Loucy (cell line): ENCODE data around the gene SLC10A7.

ENCODE experiments used
- H2AFZ ChIP-seq: fragments of 200-600 bp; sonication (generic); 2 replicates; pipeline ENCODE4 v1.6.0; 2016; ENCODE audit warnings: antibody characterized with exemption, mild to moderate bottlenecking, low read length, moderate library complexity
- H3F3A ChIP-seq: fragments of 200-600 bp; 2 replicates; pipeline ENCODE4 v1.6.0; 2016; ENCODE audit warnings: antibody characterized with exemption, low read depth, mild to moderate bottlenecking
- H3K27me3 ChIP-seq: fragments of 200-600 bp; sonication (generic); 2 replicates; pipeline ENCODE4 v1.6.1; 2014; ENCODE audit warnings: low read length, mild to moderate bottlenecking; ENCODE audit not compliant: insufficient read depth, poor library complexity, severe bottlenecking
- H3K36me3 ChIP-seq: fragments of 200-600 bp; sonication (generic); 2 replicates; pipeline ENCODE4 v1.6.1; 2016; ENCODE audit warnings: low read length; ENCODE audit not compliant: insufficient read depth
- H3K4me1 ChIP-seq: fragments of 200-600 bp; sonication (generic); 2 replicates; pipeline ENCODE4 v1.5.1; 2014; ENCODE audit warnings: low read length, mild to moderate bottlenecking; ENCODE audit not compliant: insufficient read depth, poor library complexity, severe bottlenecking
- H3K4me2 ChIP-seq: fragments of 200-600 bp; sonication (generic); 2 replicates; pipeline ENCODE4 v1.6.0; 2014; ENCODE audit warnings: antibody characterized with exemption, low read length, low read depth, mild to moderate bottlenecking; ENCODE audit not compliant: poor library complexity, severe bottlenecking
- H3K4me3 ChIP-seq: fragments of 200-600 bp; sonication (generic); 2 replicates; pipeline ENCODE4 v1.5.1; 2014; ENCODE audit warnings: low read length, mild to moderate bottlenecking, mixed read lengths; ENCODE audit not compliant: poor library complexity, severe bottlenecking
- H3K79me2 ChIP-seq: fragments of 200-600 bp; sonication (generic); 2 replicates; pipeline ENCODE4 v1.6.1; 2014; ENCODE audit warnings: low read length; ENCODE audit not compliant: insufficient read depth
- H3K9ac ChIP-seq: fragments of 200-600 bp; sonication (generic); 2 replicates; pipeline ENCODE4 v1.6.0; 2014; ENCODE audit warnings: mild to moderate bottlenecking, low read depth, low read length, moderate library complexity; ENCODE audit not compliant: poor library complexity, severe bottlenecking
- H3K9me2 ChIP-seq: fragments of 200-600 bp; sonication (generic); replicated peaks from 2 replicates; pipeline ENCODE4 v1.6.1; 2016; ENCODE audit warnings: low read depth, low read length, mixed read lengths
- H3K9me3 ChIP-seq: fragments of 200-600 bp; sonication (generic); 2 replicates; pipeline ENCODE4 v1.6.1; 2014; ENCODE audit warnings: mild to moderate bottlenecking, antibody characterized with exemption, low read length, low read depth; ENCODE audit not compliant: insufficient read depth
- H4K20me1 ChIP-seq: fragments of 200-600 bp; sonication (generic); 2 replicates; pipeline ENCODE4 v1.6.0; 2014; ENCODE audit warnings: antibody characterized with exemption, low read length, mild to moderate bottlenecking; ENCODE audit not compliant: insufficient read depth, poor library complexity, severe bottlenecking
- CTCF ChIP-seq: fragments of 200-600 bp; sonication (generic); conservative IDR thresholded peaks from 2 replicates; pipeline ENCODE4 v1.5.1; 2014; ENCODE audit warnings: mild to moderate bottlenecking, antibody characterized with exemption, low read length
- EZH2phosphoT487 ChIP-seq: fragments of 200-600 bp; IDR thresholded peaks from 2 replicates; pipeline ENCODE4 v1.6.1; 2018; ENCODE audit warnings: antibody characterized with exemption, mild to moderate bottlenecking, moderate library complexity, borderline replicate concordance

SLC10A7 gene

GRCh38 chr4:146333187-146333894 is 188.4 kb downstream of the SLC10A7 start:
- Histone ChIP-seq H3K4me3 (peak overlapping the region; percentile 50), H3K4me2 (peak overlapping the region; percentile 66), H3K4me1 (peaks cover 12% of the 10 kb centered on the region), H3K9me3 (no peaks in the 10 kb centered on the region), H3F3A (no peaks in the 10 kb centered on the region), H4K20me1 (no peaks in the 10 kb centered on the region), H3K9ac (no peak overlapping the region), H3K79me2 (no peaks in the 10 kb centered on the region), H3K27me3 (no peaks in the 10 kb centered on the region), H2AFZ (no peak overlapping the region), H3K9me2 (no peaks in the 10 kb centered on the region), H3K36me3 (no peaks in the 10 kb centered on the region)
- TF ChIP-seq EZH2phosphoT487 (no peak), CTCF (no peak)

GRCh38 chr4:146330392-146330791 is 191.3 kb downstream of the SLC10A7 start:
- Histone ChIP-seq H3F3A (no peaks in the 10 kb centered on the region), H3K9ac (no peak overlapping the region), H2AFZ (no peak overlapping the region), H3K9me3 (no peaks in the 10 kb centered on the region), H3K79me2 (no peaks in the 10 kb centered on the region), H3K27me3 (no peaks in the 10 kb centered on the region), H3K4me2 (no peak overlapping the region), H3K9me2 (no peaks in the 10 kb centered on the region), H4K20me1 (no peaks in the 10 kb centered on the region), H3K36me3 (no peaks in the 10 kb centered on the region), H3K4me3 (no peak overlapping the region), H3K4me1 (peaks cover 12% of the 10 kb centered on the region)
- no peak for TF ChIP-seq CTCF

- no peaks in the 10 kb centered on the region for H4K20me1 ChIP-seq
- no peak overlapping the region for H3K9ac ChIP-seq
- H3K4me3 ChIP-seq: no peak overlapping the region
- peaks cover 10% of the 10 kb centered on the region for H3K4me1 ChIP-seq
- H3K79me2 ChIP-seq: no peaks in the 10 kb centered on the region
- H3K9me3 ChIP-seq: no peaks in the 10 kb centered on the region
- TF ChIP-seq EZH2phosphoT487: no peak
- no peak for TF ChIP-seq CTCF
- no peak overlapping the region for H2AFZ ChIP-seq
- H3K27me3 ChIP-seq: no peaks in the 10 kb centered on the region
- H3F3A ChIP-seq: no peaks in the 10 kb centered on the region
- H3K36me3 ChIP-seq: no peaks in the 10 kb centered on the region
- no peaks in the 10 kb centered on the region for H3K9me2 ChIP-seq
- H3K4me2 ChIP-seq: no peak overlapping the region
These were observed 192.6 kb downstream of the SLC10A7 start for GRCh38 chr4:146329050-146329716.
